ENCODE results near the gene RASA1.
"Not testable (repeated sequence)": the region's sequence is repeated elsewhere in the genome, so short reads cannot be mapped to it uniquely, and the experiment has no call there.

The RASA1 gene

GRCh38 chr5:87277279-87277835 lies 9.7 kb downstream of the RASA1 start:
- peak overlapping the region in 1 of 21 experiments; percentile 55 for H3K27ac ChIP-seq
- no peak overlapping the region for H3K4me3 ChIP-seq

- H3K4me3 ChIP-seq: no peak overlapping the region
- no peak overlapping the region for H3K27ac ChIP-seq
Measured at GRCh38 chr5:87278590-87279100, 11.0 kb downstream of the RASA1 start.

GRCh38 chr5:87282269-87282668 lies 14.6 kb downstream of the RASA1 start:
- Histone ChIP-seq H3K27ac (peak overlapping the region in 2 of 21 experiments; percentile 5 to 70), H3K4me3 (no peak overlapping the region)

- H3K27ac ChIP-seq, H3K4me3 ChIP-seq: not testable (repeated sequence)
Measured at GRCh38 chr5:87287266-87287665, 19.6 kb downstream of the RASA1 start.

- no peak overlapping the region for H3K27ac ChIP-seq
Measured at GRCh38 chr5:87298692-87299362, 31.1 kb downstream of the RASA1 start.

GRCh38 chr5:87300176-87300575 lies 32.5 kb downstream of the RASA1 start:
- Histone ChIP-seq H3K4me3 (no peak overlapping the region), H3K27ac (no peak overlapping the region)

More at GRCh38 chr5:87298692-87299362, 31.1 kb downstream of the RASA1 start:
- H3K4me3 ChIP-seq: no peak overlapping the region

GRCh38 chr5:87300744-87301143 lies 33.1 kb downstream of the RASA1 start:
- Histone ChIP-seq H3K4me3 (no peak overlapping the region), H3K27ac (no peak overlapping the region)

- Histone ChIP-seq H3K4me3 (no peak overlapping the region), H3K27ac (no peak overlapping the region)
Measured at GRCh38 chr5:87302061-87302460, 34.4 kb downstream of the RASA1 start.

- H3K4me3 ChIP-seq: no peak overlapping the region
- H3K27ac ChIP-seq: no peak overlapping the region
Measured at GRCh38 chr5:87303324-87303723, 35.6 kb downstream of the RASA1 start.

- H3K4me3 ChIP-seq, H3K27ac ChIP-seq: not testable (repeated sequence)
Measured at GRCh38 chr5:87306090-87306489, 38.4 kb downstream of the RASA1 start.

GRCh38 chr5:87307796-87308423 lies 40.2 kb downstream of the RASA1 start:
- no peak overlapping the region for H3K4me3 ChIP-seq
- H3K27ac ChIP-seq: no peak overlapping the region

GRCh38 chr5:87311405-87312279 lies 44.0 kb downstream of the RASA1 start:
- H3K27ac ChIP-seq: no peak overlapping the region
- H3K4me3 ChIP-seq: no peak overlapping the region

GRCh38 chr5:87313216-87313615 lies 45.5 kb downstream of the RASA1 start:
- Histone ChIP-seq H3K4me3 (no peak overlapping the region), H3K27ac (no peak overlapping the region)

GRCh38 chr5:87319469-87319868 lies 51.8 kb downstream of the RASA1 start:
- Histone ChIP-seq H3K27ac (no peak overlapping the region), H3K4me3 (no peak overlapping the region)

- H3K27ac ChIP-seq: no peak overlapping the region
- H3K4me3 ChIP-seq: no peak overlapping the region
Measured at GRCh38 chr5:87321605-87322004, 53.9 kb downstream of the RASA1 start.

GRCh38 chr5:87322381-87322780 lies 54.7 kb downstream of the RASA1 start:
- H3K4me3 ChIP-seq: no peak overlapping the region
- no peak overlapping the region for H3K27ac ChIP-seq

- Histone ChIP-seq H3K27ac (no peak overlapping the region), H3K4me3 (no peak overlapping the region)
Measured at GRCh38 chr5:87327998-87328397, 60.3 kb downstream of the RASA1 start.

GRCh38 chr5:87329114-87329513 lies 61.4 kb downstream of the RASA1 start:
- Histone ChIP-seq H3K27ac (no peak overlapping the region), H3K4me3 (no peak overlapping the region)

- Histone ChIP-seq H3K27ac (peak overlapping the region in 3 of 21 experiments; percentile 3 to 62 (median 40)), H3K4me3 (no peak overlapping the region)
Measured at GRCh38 chr5:87339986-87340385, 72.3 kb downstream of the RASA1 start.

GRCh38 chr5:87340716-87341115 lies 73.0 kb downstream of the RASA1 start:
- peak overlapping the region in 4 of 21 experiments; percentile 3 to 62 (median 44) for H3K27ac ChIP-seq

More at GRCh38 chr5:87340716-87341115, 73.0 kb downstream of the RASA1 start:
- H3K4me3 ChIP-seq: no peak overlapping the region

All from skin epidermis (tissue), 12 donors.